ENCODE data around the gene DPP3. TPM values are rescaled to one million over a fixed set of nuclear protein-coding genes. Genes with fewer than 3 reads are reported as not detected.

DPP3 gene
- total and polyA plus RNA-seq, 12 donors = 23.6 to 70.9 (median 33.5) TPM

GRCh38 chr11:66475349-66476172, 4.7 kb upstream of the DPP3 start:
- 92 to 97% (median 94%) methylated on average over 8 to 44 of the region's 44 CpGs for WGBS, 4 donors
- TF ChIP-seq POLR2A (IDR thresholded peaks at IDR 0.05) = no peak
- no peak for TF ChIP-seq CTCF (IDR thresholded peaks at IDR 0.05)

DNA sequence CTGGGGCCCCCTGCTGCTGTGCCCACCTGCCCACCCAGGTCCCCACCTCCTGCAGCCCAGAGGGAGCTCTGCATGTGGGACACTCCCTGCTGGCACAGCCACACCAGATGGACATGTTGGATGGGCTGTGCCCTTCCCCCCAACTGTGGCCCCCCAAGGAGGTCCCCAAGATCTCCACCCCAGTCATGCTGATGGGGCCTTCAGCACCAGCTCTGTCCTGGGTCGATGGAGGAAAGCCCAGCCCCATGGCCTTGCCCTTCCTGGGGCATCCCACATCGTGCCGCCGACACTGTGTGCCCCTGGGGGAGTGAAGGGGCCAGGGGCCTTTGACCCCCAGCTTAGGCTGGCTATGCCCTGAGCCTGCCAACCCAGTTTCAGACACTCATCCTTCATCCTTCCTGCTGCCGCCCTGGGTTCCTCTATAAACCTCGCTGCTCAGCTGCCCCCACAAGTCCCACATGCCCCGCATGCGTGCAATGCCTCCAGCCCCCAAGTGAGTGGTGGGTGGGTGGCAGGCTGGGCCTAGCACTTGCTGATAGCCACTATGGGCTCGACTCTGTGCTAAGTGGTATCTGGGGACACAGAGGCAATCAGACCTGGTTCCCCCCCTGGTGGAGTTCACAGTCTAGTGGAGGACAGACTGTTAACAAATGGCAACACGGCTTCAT, 3.9 kb upstream of the DPP3 start:
- Histone ChIP-seq H3K36me3 (replicated peaks in 1 of 2) (peaks cover 0 to 28% of the 10 kb centered on the region in 2 donors), H3K27me3 (no peaks in the 10 kb centered on the region), H3K27ac (no peak overlapping the region), H3K4me3 (no peak overlapping the region), H3K4me1 (replicated peaks in 1 of 2) (peaks cover 8 to 16% of the 10 kb centered on the region in 2 donors), H3K9me3 (replicated peaks in 1 of 3) (no peaks in the 10 kb centered on the region)
- intact Hi-C loops (cut with DNase I) = no loop called here
- no peak for DNase-seq
- TF ChIP-seq POLR2A (IDR thresholded peaks at IDR 0.05) (no peak), CTCF (IDR thresholded peaks at IDR 0.05) (no peak)
- WGBS, 4 donors = 63 to 84% (median 80%) methylated on average over 8 to 10 of the region's 10 CpGs

More at GRCh38 chr11:66475349-66476172, 4.7 kb upstream of the DPP3 start:
- Histone ChIP-seq H3K27me3 (no peaks in the 10 kb centered on the region), H3K4me1 (replicated peaks in 1 of 2) (peaks cover under 1 to 11% of the 10 kb centered on the region in 2 donors), H3K36me3 (replicated peaks in 1 of 2) (peaks cover 0 to 28% of the 10 kb centered on the region in 2 donors), H3K9me3 (replicated peaks in 1 of 3) (no peaks in the 10 kb centered on the region), H3K4me3 (no peak overlapping the region), H3K27ac (no peak overlapping the region)
- intact Hi-C loops (cut with DNase I) = no loop called here
- no peak for DNase-seq

GRCh38 chr11:66476841-66477251, 3.4 kb upstream of the DPP3 start:
- H3K4me1 ChIP-seq (replicated peaks in 1 of 2) = peaks cover 8 to 16% of the 10 kb centered on the region in 2 donors
- DNase-seq = no peak
- H3K4me3 ChIP-seq = no peak overlapping the region
- H3K36me3 ChIP-seq (replicated peaks in 1 of 2) = peaks cover 0 to 28% of the 10 kb centered on the region in 2 donors
- intact Hi-C loops (cut with DNase I) = no loop called here
- H3K27me3 ChIP-seq = no peaks in the 10 kb centered on the region
- H3K27ac ChIP-seq = no peak overlapping the region
- TF ChIP-seq POLR2A (IDR thresholded peaks at IDR 0.05) (no peak), CTCF (IDR thresholded peaks at IDR 0.05) (no peak)
- no peaks in the 10 kb centered on the region for H3K9me3 ChIP-seq (replicated peaks in 1 of 3)
- WGBS, 4 donors = 73 to 77% (median 75%) methylated on average over 9 of the region's 9 CpGs

Measured in adrenal gland (tissue), 12 donors.